ENCODE measurements around the gene HDAC9.

The HDAC9 gene

DNA sequence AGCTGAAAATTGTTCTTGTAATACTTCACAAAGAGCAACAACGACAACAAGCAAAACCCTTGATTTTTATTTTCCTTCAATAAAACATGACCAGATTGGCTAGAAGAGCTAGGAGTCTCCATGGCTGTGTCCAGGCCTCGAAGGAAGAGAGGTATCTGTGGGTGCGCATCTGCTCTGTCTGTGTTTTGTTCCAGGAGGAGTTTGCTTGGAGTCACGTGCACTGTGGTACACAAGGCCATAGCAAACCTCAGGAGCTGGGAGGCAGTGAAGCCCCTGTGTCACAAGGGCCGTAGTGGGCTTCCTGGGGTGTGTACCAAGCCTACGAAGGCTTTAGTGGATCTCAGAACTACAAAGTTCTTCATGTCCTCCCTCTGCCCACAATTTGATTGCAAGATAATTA lies 350.2 kb downstream of the HDAC9 start:
- no peak for DNase-seq (ENCODE audit: low spot score)

DNA sequence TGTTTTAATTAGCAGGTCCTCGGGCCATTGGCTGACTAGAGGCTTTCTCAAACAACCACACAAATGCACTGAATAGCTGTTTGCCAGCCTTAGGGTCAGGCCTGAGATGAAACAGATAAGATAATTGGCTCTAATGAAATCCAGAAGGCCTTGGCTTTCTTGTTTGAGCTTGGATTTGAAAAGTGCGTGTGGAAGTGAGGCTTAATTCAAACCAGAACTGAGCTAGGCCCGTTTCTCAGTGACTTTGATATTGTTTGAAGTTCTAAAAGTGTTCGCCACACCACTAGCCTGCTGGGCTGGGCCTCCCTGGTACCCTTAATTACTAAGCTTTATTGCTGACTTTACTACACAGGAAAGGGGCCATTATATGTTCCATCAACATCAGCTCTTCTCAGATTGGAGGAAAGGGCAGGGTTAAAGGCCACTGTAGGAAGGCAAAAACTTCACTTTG lies 351.2 kb downstream of the HDAC9 start:
- no peak for DNase-seq (ENCODE audit: low spot score)

DNA sequence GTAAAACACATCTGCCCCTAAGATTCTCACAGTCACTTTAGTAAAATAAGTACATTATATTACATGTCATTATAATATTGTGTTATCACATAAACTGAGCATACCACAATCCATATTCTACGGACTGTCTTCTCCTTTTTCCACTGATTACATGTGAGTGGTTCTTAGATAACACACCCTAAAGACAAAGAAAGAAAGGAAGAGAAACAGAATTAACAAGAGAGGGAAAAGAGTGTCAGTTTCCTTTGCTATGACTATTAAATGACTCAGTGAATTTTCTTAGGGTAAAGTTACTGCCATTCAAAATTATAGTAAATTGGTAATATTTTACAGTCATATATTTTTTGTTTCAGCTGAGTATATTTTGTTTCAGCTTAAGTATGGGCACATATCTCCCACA lies 353.6 kb downstream of the HDAC9 start:
- DNase-seq (ENCODE audit: low spot score): no peak

DNA sequence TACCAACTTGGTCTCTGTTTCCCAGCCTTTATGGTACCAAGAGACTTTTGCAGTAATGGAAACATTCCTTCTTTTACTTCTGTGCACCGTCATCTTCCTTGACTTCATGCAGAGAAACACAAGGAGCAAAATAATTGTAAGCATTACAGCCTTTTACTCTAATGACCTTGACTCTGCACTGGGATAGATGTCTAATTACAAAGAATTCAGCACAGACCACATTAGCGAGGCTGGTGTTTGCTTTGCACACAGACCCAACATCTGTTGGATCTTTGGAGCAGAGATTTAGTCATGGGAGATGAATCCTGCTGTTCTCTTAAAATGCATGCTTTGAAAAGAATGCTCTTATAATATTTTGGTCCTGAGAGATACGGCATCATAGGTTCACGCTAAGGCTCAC lies 360.2 kb downstream of the HDAC9 start:
- DNase-seq (ENCODE audit: low spot score): no peak

DNA sequence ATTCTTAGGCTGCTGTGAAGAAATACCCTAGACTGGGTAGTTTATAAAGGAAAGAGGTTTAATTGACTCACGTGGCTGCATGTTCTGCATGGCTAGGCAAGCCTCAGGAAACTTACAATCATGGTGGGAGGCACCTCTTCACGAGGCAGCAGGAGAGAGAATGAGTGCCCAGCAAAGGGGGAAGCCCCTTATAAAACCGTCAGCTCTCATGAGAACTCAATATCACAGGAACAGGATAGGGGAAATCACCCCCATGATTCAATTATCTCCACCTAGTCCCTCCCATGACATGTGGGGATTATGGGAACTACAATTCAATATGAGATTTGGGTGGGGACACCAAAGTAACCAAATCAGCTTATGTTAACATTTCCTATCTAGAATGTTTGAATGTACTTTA lies 362.7 kb downstream of the HDAC9 start:
- no peak for DNase-seq (ENCODE audit: low spot score)

DNA sequence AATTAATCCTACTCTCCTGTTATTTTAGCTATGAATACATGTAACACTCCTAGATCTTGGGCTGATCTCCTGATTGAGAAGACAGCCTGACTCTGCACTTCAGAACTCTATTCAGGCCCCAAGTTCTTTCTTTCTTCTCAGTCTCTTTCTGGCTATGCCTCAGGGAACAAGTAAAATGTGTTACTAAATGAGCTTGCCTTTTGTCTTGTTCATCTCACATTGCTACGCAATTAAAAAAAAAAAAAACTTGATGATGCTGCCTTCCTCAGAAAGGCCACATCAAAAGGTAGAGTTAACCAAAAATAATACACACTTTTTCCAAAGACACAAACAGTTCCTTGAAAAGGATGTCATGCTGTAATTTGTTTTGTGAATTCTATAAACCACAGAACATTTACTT lies 363.8 kb downstream of the HDAC9 start:
- no peak for DNase-seq (ENCODE audit: low spot score)

DNA sequence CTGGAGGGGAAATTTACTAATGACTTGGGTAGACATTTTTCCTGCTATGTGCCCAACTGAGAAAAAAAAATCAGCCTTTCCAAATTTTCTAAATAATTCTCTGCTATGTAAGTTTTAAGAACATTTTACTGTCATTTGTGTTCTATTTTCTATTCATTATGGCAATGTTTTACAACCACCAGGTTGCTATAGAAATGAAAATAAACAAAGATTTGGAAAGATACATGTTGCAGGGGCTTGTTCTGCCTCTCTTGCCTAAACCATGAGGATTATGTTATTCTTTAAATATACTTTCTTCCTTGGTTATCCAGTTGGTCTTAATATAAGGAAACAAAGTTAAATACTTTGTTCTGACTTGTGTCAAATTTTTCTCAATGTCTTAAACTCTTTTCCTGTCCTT lies 364.7 kb downstream of the HDAC9 start:
- DNase-seq (ENCODE audit: low spot score): no peak

DNA sequence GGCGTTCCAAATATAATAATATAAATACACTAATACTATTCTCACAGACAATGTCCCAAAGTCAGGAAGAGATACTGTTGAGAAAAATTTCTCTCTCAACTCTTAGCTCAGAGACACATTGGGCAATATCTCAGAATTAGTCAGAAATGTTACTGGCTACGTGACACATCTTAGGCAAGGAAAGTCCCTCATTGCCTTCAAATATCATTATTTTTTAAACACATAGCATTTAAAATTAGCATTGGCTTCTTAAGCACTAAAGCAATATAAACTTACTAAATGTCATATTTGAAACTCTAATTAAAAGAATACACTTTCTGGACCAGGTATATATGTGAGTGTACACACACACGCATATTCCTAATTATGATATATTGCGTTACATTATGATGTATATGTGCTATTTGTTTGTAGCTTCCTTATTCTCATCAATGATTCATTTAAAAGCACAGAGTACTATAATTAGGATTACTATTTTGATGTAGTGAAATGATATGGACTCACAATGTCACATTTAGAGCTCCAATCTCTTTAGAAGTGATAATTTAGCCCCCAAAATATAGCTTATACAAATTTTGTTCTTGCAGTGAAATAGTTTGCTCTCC lies 366.1 kb downstream of the HDAC9 start:
- DNase-seq (ENCODE audit: low spot score): no peak

DNA sequence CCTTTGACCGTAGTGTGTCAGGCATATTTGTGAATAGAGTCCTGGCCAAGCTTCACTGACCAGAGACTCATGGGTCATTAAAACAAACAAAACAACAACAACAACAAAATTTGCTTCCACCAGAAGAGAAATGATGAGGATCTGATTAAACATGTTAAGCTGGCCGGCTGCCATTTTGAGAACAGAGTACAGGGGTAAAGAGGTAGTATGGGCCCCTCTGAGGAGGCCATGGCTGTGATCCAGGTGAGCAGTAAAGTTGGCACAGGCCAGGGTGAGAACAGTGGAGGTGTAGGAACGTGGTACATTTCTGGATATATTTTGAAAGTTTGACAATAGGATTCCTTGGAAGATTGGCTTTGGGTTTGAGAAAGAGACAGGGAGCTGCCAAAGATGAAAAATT lies 369.4 kb downstream of the HDAC9 start:
- no peak for DNase-seq (ENCODE audit: low spot score)

DNA sequence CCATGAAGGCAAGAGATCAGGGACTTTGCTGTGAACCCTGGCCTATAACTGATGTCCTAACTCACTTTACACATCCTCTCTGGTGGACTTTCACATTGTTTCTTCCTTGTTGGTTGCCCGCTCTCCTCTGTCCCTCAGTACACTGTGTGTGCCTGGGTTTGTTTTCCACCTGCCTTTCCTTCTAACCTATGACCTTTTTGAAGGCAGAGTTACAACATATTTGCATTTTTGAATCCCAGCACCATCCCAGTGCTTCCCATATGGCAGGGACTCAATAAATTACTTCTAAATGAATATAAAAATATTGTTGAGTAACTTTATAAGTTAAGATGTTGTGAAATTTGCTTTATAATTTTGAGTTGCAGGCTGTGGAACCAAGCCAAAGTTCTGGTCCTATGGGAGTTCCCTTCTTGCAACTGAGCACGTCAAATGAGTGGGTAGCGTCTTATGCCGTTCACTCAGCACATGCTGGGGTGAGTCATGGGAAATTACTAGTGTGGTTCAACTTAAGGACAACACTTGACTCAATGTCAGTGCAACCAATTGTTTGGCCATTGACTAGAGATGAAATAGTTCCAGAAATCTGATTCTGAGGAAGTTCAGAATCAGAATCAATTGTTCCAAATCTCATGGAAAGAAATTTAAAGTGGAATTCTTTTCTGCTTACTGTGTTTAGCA lies 370.9 kb downstream of the HDAC9 start:
- DNase-seq (ENCODE audit: low spot score): peak; percentile 62

DNA sequence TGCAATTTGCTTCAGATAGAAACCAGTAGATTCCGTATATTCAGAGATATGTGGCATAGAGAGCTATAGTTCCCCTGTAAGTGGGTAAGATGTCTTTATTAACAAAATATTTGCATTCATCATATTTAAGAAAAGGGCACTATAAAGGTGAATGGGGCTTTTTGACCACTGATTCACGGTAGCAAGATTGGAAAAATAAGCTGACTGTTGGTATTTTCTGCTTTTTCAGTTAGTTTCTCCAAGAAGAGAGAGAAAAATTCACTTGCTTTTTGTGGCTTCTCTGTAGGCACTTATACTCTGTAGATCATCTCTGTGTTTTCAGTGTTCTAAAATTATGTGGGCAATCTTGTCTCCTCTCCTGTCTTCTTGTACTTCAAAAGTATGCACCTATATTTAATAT lies 376.8 kb downstream of the HDAC9 start:
- no peak for DNase-seq (ENCODE audit: low spot score)

DNA sequence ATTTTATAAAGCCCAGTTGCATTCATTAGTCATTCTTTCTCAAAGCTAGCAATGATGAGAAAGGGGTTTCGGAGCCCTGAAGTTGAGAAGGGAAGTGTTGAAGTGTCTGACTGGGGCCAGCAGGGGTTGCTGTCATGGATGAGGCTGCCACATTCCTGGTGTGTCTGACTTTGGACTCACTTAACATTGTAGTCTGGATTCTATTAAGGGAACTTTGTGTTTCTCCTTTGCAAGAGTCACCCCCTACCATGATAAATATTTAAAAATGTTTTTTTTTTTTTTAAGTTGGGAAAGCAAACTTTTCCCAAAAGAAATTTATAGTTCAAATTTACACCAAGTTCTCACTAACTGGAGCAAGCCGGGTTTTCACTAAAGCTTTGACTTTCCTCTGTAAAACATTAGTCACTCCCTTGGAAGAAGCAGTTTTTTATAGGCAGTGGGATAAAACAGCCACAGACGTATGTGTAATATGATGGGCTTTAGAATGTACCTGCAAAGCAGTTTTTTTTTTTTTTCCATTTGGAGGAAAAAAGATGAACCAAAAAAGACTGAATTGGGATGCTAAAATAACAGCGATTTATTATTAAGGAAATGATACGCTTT lies 378.3 kb downstream of the HDAC9 start:
- DNase-seq (ENCODE audit: low spot score): peak; percentile 4

DNA sequence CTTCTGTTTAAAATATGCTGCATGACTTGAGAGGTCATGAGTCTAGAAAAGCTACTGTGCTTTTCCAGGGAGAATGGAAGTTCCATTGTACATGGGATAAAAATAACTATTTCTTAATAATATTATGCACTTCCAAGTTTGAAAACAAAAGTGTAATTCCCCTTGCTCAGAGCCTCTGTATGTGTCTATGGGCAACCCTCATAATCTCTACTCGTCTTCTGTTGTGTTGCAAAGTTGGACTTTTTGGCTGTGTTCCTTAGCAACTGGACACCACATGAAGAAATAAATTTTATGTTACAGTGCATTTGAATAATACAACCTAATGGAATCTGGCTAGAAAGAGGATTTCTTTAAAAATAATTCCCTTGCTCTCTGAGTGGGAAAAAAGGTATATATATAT lies 379.3 kb downstream of the HDAC9 start:
- DNase-seq (ENCODE audit: low spot score): no peak

DNA sequence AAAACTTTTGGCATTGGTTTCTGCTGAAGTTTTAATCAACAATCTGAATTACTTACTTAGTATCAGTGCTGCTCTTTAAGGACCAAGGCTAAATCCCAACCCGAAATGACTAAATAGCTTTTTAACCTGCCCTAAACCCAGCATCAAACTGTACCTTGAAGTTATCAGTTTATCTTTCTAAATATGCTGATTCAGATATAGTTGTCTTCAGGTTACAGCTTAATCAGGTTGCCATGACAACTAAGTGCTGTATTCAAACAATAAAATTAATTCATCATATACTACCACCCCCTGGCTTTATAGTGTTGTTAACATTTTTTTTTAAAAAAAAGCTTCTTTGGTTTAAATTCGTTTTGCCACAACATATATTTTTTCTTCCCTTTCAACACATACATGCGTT lies 382.3 kb downstream of the HDAC9 start:
- no peak for DNase-seq (ENCODE audit: low spot score)

DNA sequence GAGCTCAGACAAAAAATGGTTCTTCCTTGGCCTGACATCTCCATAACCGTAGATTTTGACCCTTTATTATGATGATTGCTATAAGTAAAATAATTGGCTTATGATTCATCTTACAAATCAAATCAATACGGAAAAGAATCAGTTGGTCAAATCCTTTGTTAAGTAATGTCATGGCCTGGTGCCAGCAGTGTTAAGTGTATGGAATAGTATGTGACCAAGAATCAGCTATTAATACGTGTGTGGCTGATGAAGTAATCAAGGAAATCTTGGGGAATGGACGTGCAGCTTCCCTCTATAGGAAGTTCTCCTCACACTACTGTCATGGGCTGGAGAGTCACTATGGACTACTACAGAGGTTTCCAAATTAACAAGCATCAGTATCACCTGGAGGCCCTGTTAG lies 391.3 kb downstream of the HDAC9 start:
- DNase-seq (ENCODE audit: low spot score): no peak

DNA sequence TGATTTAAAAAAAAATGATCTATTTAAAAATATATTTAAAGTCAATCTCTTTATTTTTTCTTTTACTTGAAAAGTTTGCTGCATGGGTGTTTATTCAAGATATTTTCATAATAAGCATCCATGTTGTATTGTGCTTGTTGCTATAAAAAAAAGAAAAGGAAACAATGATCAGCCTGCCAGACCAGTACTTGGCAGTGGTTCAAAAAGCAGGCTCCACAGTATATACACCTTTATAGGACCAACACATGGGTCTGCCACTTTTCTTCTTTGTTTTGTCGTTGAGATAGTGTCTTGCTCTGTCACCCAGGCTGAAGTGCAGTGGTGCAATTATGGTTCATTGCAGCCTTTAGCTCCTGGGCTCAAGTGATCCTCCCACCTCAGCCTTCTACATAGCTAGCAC lies 393.9 kb downstream of the HDAC9 start:
- DNase-seq (ENCODE audit: low spot score): no peak

DNA sequence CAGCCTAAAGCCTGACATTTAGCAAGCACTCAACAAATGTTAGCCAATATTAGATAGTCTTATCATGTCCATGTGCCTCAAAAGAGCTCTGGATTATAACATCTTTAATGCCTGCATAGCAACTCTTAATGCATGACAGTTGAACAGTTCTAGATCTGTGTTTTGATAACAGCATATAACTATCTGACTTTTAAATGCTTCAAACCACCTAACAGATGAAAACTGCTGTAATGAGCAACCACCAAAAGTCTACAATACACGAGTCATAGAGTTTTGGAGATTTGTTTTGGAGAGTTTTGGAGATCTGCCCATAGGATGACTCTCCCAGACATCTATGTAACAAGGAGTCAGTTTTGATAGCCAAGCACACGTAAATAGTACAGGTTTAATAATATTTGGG lies 394.6 kb downstream of the HDAC9 start:
- DNase-seq (ENCODE audit: low spot score): no peak

DNA sequence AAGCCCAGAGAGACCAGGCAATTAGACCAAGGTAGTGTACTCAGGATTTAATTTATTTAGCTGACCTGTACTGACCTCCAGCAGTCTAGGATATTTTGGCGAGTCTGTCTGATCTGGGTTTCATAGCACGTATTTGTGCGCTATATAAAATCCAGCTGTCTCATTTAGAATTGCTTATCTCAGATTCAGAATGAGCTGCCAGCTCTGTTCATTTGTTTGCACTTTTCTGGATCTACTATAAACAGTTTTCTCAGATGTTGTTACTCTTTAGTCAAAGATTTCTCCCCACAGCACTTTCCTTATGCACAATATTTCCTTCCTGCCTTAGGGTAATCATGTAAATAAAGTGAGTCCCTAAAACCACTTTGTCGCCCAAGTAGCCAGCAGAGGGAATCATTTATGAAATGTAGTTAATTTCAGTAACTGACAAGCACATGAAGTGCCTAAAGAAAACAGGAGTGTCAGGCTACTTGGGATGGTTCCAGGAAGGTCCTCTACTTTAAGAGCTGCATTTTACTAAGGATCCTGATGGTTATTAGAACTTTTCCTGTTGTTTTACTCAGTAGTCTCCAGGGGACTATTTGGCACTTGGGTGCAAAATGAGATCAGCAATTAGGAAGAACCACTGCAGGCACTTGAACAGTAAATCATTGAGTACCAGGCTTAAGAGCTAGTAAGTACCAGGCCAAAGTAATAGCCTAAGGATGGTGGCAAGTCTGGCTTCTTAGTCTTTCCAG lies 395.5 kb downstream of the HDAC9 start:
- DNase-seq (ENCODE audit: low spot score): no peak

DNA sequence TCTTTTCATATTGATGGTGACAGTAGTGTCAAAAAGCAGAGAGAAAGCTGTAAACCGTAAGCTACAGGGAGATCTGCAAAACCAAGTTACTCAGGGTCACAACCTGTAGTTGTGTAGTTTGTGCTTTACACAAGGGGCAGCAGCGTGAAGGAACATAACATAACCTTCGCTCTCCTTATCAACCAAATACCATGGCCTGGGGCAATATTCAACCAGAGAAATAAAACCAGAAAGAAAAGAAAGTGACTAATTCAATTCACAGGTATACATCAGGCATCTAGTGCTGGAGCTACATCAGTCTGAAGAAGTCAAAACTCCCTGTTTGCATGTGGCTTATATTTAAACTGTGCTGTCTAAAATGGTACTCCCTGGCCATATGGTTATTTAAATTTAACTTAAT lies 397.6 kb downstream of the HDAC9 start:
- no peak for DNase-seq (ENCODE audit: low spot score)

DNA sequence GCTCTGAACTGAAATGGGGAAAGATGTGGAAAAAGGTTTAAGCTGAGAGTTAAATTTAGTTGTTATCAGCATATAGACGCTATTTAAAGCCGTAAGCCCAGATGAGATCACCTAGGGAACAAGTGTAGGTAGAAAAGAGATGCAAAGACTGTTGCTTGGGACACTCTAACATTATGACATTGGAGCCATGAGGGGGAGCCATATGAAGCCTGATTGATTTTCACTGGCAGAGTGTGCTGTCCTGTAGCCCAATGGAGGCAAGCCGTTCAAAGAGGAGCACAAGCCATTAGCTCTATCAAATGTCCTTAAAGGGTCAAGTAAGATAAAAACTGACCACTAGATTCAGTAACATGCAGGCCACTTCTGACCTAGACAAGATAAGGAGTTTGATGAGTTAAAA lies 398.6 kb downstream of the HDAC9 start:
- no peak for DNase-seq (ENCODE audit: low spot score)

DNA sequence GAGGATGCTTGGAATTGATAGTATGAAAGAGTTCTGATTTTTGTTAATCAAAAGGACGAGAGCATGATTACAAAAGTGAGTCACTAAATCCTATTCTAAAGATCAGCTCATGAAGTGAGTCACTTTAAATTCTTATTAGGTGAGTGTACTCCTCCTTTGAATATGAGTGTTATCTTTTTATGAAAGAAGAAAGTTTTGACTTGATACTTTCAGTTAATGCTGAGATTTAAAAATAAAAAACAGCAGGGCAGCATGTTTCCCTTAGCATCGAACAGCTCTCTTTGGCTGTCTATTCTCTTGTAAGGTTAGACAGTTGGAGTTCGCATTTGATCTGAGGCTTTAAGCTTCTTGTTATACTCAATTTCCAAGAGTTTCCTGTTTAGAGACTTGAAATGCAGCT lies 399.9 kb downstream of the HDAC9 start:
- peak; percentile 8 for DNase-seq (ENCODE audit: low spot score)

DNA sequence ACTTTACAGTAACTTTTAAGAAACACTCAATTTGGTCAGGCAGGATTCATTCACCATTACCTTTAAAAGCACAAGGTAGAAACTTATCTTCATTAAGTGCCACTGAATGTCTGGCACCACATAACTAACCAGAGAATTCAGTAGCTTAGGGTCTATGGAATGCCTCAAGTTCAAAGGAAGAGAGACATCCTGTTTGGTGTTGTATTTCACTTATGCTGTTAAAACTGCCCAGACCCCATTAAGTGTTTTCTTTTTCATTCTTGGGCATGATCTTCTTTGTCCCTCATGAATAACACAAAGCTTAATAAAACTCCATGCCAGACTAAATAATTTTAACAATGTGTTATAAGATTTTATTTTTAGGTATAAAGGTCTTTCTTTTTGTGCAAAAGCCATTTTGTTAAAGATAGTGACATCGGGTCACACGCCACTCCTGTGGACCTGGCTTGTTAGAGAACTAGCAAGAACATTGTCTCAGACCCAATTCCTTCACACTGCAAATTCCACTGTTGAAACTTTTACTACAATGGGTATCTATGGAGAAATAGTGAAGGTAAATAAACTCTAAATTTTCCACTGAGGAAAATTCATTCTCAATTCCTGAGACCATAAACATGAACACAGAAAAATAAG lies 400.9 kb downstream of the HDAC9 start:
- no peak for DNase-seq (ENCODE audit: low spot score)

DNA sequence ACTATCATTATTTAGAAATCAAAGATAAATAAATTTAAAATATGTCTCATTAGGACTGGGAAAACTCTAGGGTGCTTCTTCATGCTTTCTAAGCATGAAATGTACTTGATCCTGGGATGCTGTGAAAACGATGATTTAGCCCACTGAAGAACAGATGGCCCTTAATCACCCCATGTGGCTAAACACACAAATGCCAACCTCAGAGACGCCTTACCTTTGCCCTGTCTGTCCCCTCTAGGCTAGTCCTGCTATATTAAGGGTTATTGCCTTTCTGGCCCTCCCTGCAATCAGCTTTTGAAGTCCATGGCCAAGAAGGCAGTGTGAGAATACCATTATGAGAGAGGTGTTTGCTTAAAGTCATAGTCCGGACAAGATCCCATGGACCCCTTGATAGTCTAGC lies 404.7 kb downstream of the HDAC9 start:
- no peak for DNase-seq (ENCODE audit: low spot score)
